Measurements from ENCODE around the gene CYTH2. TPM values are rescaled to one million over a fixed set of nuclear protein-coding genes. Genes with fewer than 3 reads are reported as not detected.

Gene CYTH2
- total RNA-seq, 1 experiment from 2014 or later, result 103 TPM

- Histone ChIP-seq H4K91ac (ENCODE audit: insufficient read length, low read depth, low read length) (no peak overlapping the region), H3T11ph (ENCODE audit: low read length) (no peak overlapping the region), H2BK5ac (ENCODE audit: insufficient read length, low read length) (no peak overlapping the region), H2AFZ (ENCODE audit: low read length) (no peak overlapping the region), H2AK5ac (ENCODE audit: insufficient read length, low read length) (no peak overlapping the region), H3K23ac (ENCODE audit: insufficient read length, low read depth, low read length) (no peak overlapping the region), H3K14ac (ENCODE audit: insufficient read depth, low read length) (no peak overlapping the region), H3K23me2 (ENCODE audit: insufficient read length, low read depth, low read length, poor library complexity, severe bottlenecking) (no peaks in the 10 kb centered on the region), H3K56ac (ENCODE audit: insufficient read length, low read depth, low read length) (no peak overlapping the region), H3K9ac (ENCODE audit: extremely low read depth, insufficient read length, low read length) (no peak overlapping the region), H2BK15ac (ENCODE audit: low read depth, low read length) (no peak overlapping the region), H3K79me2 (ENCODE audit: insufficient read depth, low read length) (no peaks in the 10 kb centered on the region), H2BK120ac (ENCODE audit: low read depth, low read length, poor library complexity, severe bottlenecking) (no peak overlapping the region), H3K4me1 (ENCODE audit: insufficient read depth, low read length) (no peaks in the 10 kb centered on the region), H3K18ac (ENCODE audit: insufficient read length, low read depth, low read length) (no peak overlapping the region), H3K27ac (ENCODE audit: insufficient read length, low read depth, low read length) (no peak overlapping the region), H3K4ac (ENCODE audit: low read depth, low read length) (no peak overlapping the region), H2BK20ac (ENCODE audit: low read depth, low read length, poor library complexity, severe bottlenecking) (no peak overlapping the region), H2BK12ac (ENCODE audit: insufficient read length, low read depth, low read length) (no peak overlapping the region), H4K5ac (ENCODE audit: insufficient read length, low read depth, low read length) (no peak overlapping the region), H3K4me2 (ENCODE audit: insufficient read depth, insufficient read length, low read length) (no peak overlapping the region), H4K20me1 (ENCODE audit: control insufficient read depth, insufficient read depth, insufficient read length) (no peaks in the 10 kb centered on the region), H3K27me3 (ENCODE audit: insufficient read depth, low read length) (no peaks in the 10 kb centered on the region), H4K8ac (replicated peaks; ENCODE audit: insufficient read length, low read depth, low read length) (no peak overlapping the region), H3K9me3 (ENCODE audit: control insufficient read depth, low read depth, low read length) (no peaks in the 10 kb centered on the region), H3K79me1 (ENCODE audit: insufficient read depth, low read depth, low read length, poor library complexity, severe bottlenecking) (no peaks in the 10 kb centered on the region)
- no peak for TF ChIP-seq CTCF (conservative IDR thresholded peaks at IDR 0.05)
- Mint-ChIP-seq H3K27ac (no peak overlapping the region), H3K27me3 (ENCODE audit: low read depth) (no peaks in the 10 kb centered on the region), H3K4me1 (peaks cover 0 to 8% of the 10 kb centered on the region in 2 experiments; a peak in 2 of 4 replicates), H3K9me3 (no peaks in the 10 kb centered on the region), H3K36me3 (ENCODE audit: insufficient read depth in 1 of 3, low read depth in 3 of 3) (peaks cover 40 to 75% (median 61%) of the 10 kb centered on the region in 3 experiments), H3K4me3 (no peak overlapping the region)
- no peak for DNase-seq
- WGBS (ENCODE audit: extremely low coverage, insufficient read length, low lambda C conversion rate), result no CpG with 5 or more reads among the region's 22 CpGs
These were observed 8.6 kb downstream of the CYTH2 start for GRCh38 chr19:48477698-48478338.
